GM18498 (cell line): ENCODE data around the gene ZBTB8OS.
"Not testable (repeated sequence)": the region's sequence is repeated elsewhere in the genome, so short reads cannot be mapped to it uniquely, and the experiment has no call there.

Experiments
- ATAC-seq: cut with Tn5 transposase; IDR thresholded peaks from one replicate; pipeline ENCODE4 v1.9.1; 2021; ENCODE audit warnings: mild to moderate bottlenecking, moderate library complexity; ENCODE audit not compliant: unreplicated experiment

Gene ZBTB8OS

DNA sequence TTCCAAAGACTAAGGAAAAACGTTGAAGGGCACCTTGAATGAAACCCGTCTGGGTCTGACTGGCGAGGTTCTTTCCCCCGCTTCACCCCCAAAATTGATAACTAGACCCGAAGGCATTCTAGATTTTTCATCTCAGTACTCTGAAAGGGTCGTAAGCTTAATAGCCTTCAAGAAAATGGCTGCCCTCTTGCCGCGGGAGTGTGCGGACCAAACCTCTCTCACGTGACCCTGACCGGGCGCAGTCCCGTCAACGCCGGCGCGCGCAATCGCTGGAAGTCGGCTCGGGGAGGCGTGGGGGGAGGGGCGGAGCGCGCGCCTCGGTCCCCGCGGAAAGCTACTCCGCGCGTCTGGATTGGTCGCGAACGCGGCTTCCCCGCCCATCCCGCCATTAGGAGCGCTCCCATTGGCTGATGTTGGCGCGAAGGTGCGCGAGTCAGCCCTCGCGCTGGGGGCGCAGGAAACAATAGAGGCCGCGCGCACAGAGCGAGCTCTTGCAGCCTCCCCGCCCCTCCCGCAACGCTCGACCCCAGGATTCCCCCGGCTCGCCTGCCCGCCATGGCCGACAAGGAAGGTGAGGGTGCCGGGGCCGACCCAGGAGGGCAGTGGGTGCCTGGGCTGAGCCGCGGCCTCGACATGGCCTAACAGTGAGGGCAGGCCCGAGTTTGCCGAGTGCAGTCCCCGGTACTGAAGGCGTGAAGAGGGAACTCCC is 556 bp upstream of the ZBTB8OS start, which contains the start of gene RBBP4:
Gene RBBP4, plus strand, starts transcription at position 457 of the 709 bp plus-strand sequence. Its CDS starts 99 bp downstream, at position 556.
- peak; percentile 82 for ATAC-seq

- ATAC-seq = no peak
Observed at GRCh38 chr1:32647308-32648134, 2.8 kb downstream of the ZBTB8OS start.

GRCh38 chr1:32644426-32644825 is 5.9 kb downstream of the ZBTB8OS start:
- ATAC-seq = no peak

- not testable (repeated sequence) for ATAC-seq
Observed at GRCh38 chr1:32642292-32642827, 8.0 kb downstream of the ZBTB8OS start.

DNA sequence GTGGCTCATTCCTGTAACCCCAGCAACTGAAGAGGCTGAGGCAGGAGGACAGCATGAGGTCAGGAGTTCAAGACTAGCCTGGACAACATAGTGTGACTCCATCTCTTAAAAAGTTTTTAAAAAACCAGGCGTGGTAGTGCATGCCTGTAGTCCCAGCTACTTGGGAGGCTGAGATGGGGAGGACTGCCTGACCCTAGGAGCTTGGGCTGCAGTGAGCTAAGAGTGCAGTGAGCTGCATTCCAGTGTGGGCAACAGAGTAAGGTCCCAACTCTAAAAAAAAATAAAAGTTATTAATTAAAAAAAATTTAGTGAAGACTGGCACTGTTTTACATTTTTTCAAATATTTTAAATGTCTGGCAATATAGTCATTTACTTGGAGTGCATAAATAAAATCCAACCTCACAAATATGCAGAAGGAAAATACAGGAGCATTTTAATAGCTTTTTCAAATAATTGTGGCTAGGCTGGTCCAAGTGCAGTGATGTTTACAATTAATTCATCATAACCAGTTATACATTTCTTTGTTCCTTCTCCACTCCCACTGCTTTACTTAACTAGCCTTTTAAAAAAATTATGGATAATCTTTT is 10.8 kb downstream of the ZBTB8OS start:
- no peak for ATAC-seq

- no peak for ATAC-seq
Observed at GRCh38 chr1:32636914-32637645, 13.3 kb downstream of the ZBTB8OS start.

DNA sequence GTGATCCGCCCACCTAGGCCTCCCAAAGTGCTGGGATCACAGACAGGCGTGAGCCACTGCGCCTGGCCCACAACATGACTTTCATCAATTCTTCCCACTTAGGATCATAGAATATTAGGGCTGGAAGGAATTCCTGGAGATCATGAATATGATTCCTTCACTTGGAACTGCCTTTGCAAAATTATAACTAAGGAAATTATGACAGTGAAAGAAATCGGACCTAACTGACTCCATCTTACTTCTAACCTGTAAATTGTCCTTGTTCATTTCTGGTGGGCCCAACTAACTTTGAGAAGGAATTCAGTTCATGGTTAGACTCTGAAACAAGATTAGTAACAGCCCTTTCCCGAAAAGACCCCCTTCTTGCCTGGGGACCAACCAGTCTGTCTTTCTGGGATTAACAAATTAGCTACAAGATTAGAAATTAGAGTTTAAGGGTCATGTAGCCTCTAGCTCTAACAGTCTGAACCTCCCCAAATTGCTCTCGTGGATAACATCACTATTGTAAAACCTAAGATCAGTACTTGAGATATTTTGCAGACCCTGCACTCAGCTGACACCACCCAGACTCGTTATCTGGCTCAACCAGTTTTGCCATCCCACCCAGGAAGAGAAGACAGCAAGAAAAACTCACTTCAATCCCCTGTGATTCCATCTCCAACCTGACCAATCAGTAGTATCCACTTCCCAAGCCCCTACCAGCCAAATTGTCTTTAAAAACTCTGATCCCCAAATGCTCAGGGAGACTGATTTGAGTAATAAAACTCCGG is 14.7 kb downstream of the ZBTB8OS start:
- ATAC-seq = no peak

GRCh38 chr1:32632829-32633228 is 17.5 kb downstream of the ZBTB8OS start:
- no peak for ATAC-seq

GRCh38 chr1:32630173-32630572 is 20.2 kb downstream of the ZBTB8OS start:
- not testable (repeated sequence) for ATAC-seq

- peak; percentile 74 for ATAC-seq
Observed at GRCh38 chr1:32627596-32628162, 22.7 kb downstream of the ZBTB8OS start.

- ATAC-seq = no peak
Observed at GRCh38 chr1:32626176-32626575, 24.2 kb downstream of the ZBTB8OS start.

GRCh38 chr1:32623775-32624174 is 26.6 kb downstream of the ZBTB8OS start:
- no peak for ATAC-seq

DNA sequence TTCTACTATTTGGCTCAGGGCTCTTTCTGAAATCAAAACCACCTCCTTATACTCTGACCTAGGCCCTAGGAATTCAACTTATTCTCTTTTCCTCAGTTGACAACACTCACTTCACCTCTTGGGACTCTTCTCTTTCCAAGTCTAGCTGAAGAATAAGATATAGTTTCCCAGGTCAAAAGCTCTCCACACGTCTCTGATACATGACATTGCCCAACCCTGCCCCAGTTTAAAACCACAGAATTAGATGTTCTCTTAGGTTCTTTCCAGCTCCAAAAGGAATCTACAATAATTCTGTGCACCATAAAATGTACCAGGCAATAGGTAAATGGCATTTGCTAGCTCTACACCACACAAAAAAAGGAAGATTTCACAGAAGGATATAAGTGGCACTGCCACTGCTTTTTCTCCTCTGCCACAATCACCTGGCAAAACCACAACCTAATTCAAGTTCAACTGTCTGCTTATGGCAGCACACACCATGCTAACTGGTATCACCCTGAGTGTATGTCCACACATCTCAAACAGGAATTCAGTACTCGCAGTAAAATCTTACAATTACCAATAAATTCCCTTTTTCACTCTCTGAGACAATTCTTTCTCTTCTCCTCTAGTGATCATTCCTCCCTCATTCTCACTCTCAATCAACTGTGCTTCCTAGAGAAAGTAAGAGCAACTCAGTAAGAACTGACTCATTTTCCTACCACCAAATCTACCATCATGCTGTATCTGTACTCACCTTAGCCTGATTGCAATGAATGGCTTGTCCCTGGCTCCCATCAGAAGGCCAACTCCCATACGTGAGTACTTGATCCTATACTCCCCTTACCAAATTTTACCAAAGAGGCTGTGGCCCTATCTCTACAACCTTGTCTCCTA is 27.3 kb downstream of the ZBTB8OS start:
- ATAC-seq = no peak

- no peak for ATAC-seq
Observed at GRCh38 chr1:32622205-32622604, 28.1 kb downstream of the ZBTB8OS start.

DNA sequence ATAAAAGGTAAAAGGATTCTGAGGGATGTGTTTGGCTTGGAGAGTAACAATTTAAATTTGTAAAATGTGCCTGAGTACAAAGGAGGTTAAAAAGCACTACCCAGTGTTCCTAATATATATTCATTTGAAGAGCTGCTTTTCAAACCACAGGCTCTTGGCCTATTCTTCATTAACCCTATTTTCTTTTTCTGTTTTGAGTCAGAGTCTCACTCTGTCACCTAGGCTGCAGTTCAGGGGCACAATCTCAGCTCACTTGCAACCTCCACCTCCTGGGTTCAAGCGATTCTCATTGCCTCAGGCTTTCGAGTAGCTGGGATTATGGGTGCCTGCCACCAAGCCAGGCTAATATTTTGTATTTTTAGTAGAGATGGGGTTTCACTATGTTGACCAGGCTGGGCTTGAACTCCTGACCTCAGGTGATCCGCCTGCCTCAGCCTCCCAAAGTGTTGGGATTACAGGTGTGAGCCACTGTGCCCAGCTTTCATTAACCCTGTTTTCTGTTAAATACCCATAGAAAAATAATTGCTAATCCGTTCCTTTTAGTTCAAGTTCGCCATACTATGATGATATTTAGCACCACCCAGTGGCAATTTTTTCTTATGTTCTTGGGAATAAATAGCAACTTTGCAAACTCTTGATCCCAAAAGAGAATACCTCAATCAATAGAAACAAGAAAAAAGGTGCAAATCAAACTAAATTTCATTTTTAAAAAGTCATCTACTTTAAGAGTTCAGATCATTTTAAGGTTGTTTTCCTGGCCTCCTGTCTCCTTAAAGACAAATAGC is 30.5 kb downstream of the ZBTB8OS start:
- ATAC-seq = peak; percentile 67

GRCh38 chr1:32618673-32619221 is 31.6 kb downstream of the ZBTB8OS start:
- no peak for ATAC-seq

DNA sequence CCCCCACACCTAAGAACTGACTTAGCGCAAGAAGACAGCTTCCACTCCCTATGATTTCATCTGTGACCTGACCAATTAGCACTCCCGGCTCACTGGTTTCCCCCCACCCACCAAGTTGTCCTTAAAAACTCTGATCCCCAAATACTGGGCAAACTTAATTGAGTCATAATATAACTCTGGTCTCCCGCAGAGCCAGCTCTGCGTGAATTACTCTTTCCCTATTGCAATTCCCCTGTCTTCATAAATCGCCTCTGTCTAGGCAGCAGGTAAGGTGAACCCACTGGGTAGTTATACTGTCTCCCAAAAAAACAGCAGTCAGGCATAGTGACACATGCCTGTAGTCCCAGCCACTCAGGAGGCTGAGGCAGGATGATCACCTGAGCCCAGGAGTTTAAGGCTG is 36.9 kb downstream of the ZBTB8OS start:
- ATAC-seq = no peak
